ENCODE results near the gene BPIFB6.

DNA sequence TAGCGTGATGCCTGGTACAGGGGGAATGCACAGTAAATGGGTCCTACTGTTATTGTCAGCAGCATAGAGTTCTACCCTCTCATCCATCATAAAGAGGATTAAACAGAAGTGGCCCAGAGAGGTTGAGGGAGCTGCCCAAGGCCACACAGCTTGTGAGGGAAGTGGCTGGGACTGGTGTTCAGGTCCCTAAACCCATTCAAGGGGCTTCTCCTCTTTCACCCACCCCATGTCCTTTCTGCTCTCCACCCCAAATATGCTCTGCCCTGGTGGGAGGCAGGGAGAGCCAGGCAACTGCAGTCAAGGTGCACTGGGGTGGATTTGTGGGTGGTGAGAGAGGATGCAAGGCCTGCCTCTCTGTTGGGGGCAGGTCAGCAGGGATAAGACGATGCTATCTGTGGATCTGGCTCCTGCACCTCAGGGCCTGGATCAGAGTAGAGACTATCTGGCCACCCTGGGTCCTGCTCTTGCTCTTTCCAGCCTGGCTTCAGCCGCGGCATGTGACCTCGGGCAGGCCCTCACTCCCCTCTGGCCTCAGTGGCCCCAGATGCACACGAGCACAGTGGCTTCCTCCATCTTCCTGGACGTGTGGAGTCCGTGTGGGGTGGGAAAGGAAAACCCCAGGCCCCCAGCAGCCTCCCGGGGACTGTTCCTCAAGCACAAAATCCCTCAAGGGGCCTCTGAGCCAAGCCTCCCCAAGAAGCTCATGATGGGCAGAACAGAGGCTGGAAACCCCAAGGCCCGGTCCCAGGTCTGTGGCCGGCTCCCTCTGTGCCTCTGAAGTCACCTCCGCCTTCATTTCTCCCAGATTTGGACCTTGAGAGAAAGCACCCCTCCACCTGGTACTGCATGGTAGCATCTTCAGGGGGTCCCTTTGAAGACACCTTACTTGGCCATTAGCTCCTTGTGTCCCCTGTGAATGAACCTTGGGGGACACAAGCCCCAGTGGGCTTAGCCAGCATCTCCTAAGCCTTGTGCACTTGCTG, 3.4 kb upstream of the BPIFB6 start:
- TF ChIP-seq, protein P1, sequence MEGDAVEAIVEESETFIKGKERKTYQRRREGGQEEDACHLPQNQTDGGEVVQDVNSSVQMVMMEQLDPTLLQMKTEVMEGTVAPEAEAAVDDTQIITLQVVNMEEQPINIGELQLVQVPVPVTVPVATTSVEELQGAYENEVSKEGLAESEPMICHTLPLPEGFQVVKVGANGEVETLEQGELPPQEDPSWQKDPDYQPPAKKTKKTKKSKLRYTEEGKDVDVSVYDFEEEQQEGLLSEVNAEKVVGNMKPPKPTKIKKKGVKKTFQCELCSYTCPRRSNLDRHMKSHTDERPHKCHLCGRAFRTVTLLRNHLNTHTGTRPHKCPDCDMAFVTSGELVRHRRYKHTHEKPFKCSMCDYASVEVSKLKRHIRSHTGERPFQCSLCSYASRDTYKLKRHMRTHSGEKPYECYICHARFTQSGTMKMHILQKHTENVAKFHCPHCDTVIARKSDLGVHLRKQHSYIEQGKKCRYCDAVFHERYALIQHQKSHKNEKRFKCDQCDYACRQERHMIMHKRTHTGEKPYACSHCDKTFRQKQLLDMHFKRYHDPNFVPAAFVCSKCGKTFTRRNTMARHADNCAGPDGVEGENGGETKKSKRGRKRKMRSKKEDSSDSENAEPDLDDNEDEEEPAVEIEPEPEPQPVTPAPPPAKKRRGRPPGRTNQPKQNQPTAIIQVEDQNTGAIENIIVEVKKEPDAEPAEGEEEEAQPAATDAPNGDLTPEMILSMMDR (conservative IDR thresholded peaks at IDR 0.05 in 1 of 2, IDR thresholded peaks at IDR 0.05 in 1 of 2; ENCODE audit: low read depth in 1 of 2, low read length in 2 of 2): no peak
- no peak for TF ChIP-seq EZH2 (IDR thresholded peaks at IDR 0.05; ENCODE audit: low read length, missing control alignments)

Measured in fibroblast of lung (primary cell).